GM12874 (cell line): ENCODE data around the gene UBE2V1.

Experiments
- CTCF ChIP-seq: IDR thresholded peaks from 2 replicates; pipeline ENCODE4 v1.5.1; 2011; ENCODE audit warnings: low read depth, mild to moderate bottlenecking, control low read depth, low read length, moderate library complexity; ENCODE audit not compliant: insufficient read depth

Gene UBE2V1

GRCh38 chr20:50098259-50098658 lies 14.7 kb downstream of the UBE2V1 start:
- no peak for TF ChIP-seq CTCF

- no peak for TF ChIP-seq CTCF
These were observed 15.1 kb downstream of the UBE2V1 start for GRCh38 chr20:50097843-50098242.

- no peak for TF ChIP-seq CTCF
These were observed 16.7 kb downstream of the UBE2V1 start for GRCh38 chr20:50096237-50096636.

- no peak for TF ChIP-seq CTCF
These were observed 17.4 kb downstream of the UBE2V1 start for GRCh38 chr20:50095476-50096078.

GRCh38 chr20:50094522-50094921 lies 18.4 kb downstream of the UBE2V1 start:
- TF ChIP-seq CTCF, result no peak

GRCh38 chr20:50093240-50093639 lies 19.7 kb downstream of the UBE2V1 start:
- TF ChIP-seq CTCF, result no peak

GRCh38 chr20:50092436-50092835 lies 20.5 kb downstream of the UBE2V1 start:
- no peak for TF ChIP-seq CTCF
